IPS-NIHi11 (cell line): ENCODE measurements around the gene RNASEH2B.
A peak's percentile ranks its signal among the peaks of the same experiment; 100 is the strongest.

ENCODE experiments used
- DNase-seq: peaks from one replicate; pipeline ENCODE4 v3.0.0; 2012; ENCODE audit warnings: mixed read lengths, low spot score

The RNASEH2B gene

GRCh38 chr13:50907781-50908180, 1.8 kb upstream of the RNASEH2B start:
- DNase-seq: no peak

- no peak for DNase-seq
These were observed 1.2 kb upstream of the RNASEH2B start for GRCh38 chr13:50908371-50908770.

- DNase-seq: peak; percentile 43
These were observed 854 bp downstream of the RNASEH2B start for GRCh38 chr13:50910485-50910805.

- no peak for DNase-seq
These were observed 1.6 kb downstream of the RNASEH2B start for GRCh38 chr13:50911081-50911631.

- peak; percentile 89 for DNase-seq
These were observed 2.6 kb downstream of the RNASEH2B start for GRCh38 chr13:50911937-50912795.

GRCh38 chr13:50912851-50913250, 3.3 kb downstream of the RNASEH2B start:
- no peak for DNase-seq

GRCh38 chr13:50914176-50914700, 4.6 kb downstream of the RNASEH2B start:
- no peak for DNase-seq

- no peak for DNase-seq
These were observed 5.3 kb downstream of the RNASEH2B start for GRCh38 chr13:50914848-50915247.

- DNase-seq: no peak
These were observed 6.0 kb downstream of the RNASEH2B start for GRCh38 chr13:50915565-50915964.

- DNase-seq: no peak
These were observed 7.2 kb downstream of the RNASEH2B start for GRCh38 chr13:50916701-50917184.

- no peak for DNase-seq
These were observed 8.0 kb downstream of the RNASEH2B start for GRCh38 chr13:50917572-50917971.

- DNase-seq: no peak
These were observed 9.0 kb downstream of the RNASEH2B start for GRCh38 chr13:50918567-50918966.

- DNase-seq: no peak
These were observed 9.7 kb downstream of the RNASEH2B start for GRCh38 chr13:50919277-50919676.

- DNase-seq: no peak
These were observed 12.1 kb downstream of the RNASEH2B start for GRCh38 chr13:50921706-50922105.

GRCh38 chr13:50923272-50923671, 13.7 kb downstream of the RNASEH2B start:
- DNase-seq: no peak

- no peak for DNase-seq
These were observed 14.4 kb downstream of the RNASEH2B start for GRCh38 chr13:50924025-50924424.

GRCh38 chr13:50927701-50928100, 18.1 kb downstream of the RNASEH2B start:
- DNase-seq: no peak

GRCh38 chr13:50928102-50928501, 18.5 kb downstream of the RNASEH2B start:
- DNase-seq: no peak

GRCh38 chr13:50928659-50929462, 19.3 kb downstream of the RNASEH2B start:
- no peak for DNase-seq

- no peak for DNase-seq
These were observed 22.5 kb downstream of the RNASEH2B start for GRCh38 chr13:50932091-50932490.

- DNase-seq: no peak
These were observed 25.3 kb downstream of the RNASEH2B start for GRCh38 chr13:50934735-50935435.

GRCh38 chr13:50936679-50937078, 27.1 kb downstream of the RNASEH2B start:
- no peak for DNase-seq
